ENCODE measurements around the gene TLR5. TPM values are rescaled to one million over a fixed set of nuclear protein-coding genes. Genes with fewer than 3 reads are reported as not detected.

TLR5 gene, protein sequence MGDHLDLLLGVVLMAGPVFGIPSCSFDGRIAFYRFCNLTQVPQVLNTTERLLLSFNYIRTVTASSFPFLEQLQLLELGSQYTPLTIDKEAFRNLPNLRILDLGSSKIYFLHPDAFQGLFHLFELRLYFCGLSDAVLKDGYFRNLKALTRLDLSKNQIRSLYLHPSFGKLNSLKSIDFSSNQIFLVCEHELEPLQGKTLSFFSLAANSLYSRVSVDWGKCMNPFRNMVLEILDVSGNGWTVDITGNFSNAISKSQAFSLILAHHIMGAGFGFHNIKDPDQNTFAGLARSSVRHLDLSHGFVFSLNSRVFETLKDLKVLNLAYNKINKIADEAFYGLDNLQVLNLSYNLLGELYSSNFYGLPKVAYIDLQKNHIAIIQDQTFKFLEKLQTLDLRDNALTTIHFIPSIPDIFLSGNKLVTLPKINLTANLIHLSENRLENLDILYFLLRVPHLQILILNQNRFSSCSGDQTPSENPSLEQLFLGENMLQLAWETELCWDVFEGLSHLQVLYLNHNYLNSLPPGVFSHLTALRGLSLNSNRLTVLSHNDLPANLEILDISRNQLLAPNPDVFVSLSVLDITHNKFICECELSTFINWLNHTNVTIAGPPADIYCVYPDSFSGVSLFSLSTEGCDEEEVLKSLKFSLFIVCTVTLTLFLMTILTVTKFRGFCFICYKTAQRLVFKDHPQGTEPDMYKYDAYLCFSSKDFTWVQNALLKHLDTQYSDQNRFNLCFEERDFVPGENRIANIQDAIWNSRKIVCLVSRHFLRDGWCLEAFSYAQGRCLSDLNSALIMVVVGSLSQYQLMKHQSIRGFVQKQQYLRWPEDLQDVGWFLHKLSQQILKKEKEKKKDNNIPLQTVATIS
- 10 to 100 TPM in 5 of 6 donors, 1 to 10 TPM in 1; 4.1 to 30.4 (median 14.8) TPM for total RNA-seq

DNA sequence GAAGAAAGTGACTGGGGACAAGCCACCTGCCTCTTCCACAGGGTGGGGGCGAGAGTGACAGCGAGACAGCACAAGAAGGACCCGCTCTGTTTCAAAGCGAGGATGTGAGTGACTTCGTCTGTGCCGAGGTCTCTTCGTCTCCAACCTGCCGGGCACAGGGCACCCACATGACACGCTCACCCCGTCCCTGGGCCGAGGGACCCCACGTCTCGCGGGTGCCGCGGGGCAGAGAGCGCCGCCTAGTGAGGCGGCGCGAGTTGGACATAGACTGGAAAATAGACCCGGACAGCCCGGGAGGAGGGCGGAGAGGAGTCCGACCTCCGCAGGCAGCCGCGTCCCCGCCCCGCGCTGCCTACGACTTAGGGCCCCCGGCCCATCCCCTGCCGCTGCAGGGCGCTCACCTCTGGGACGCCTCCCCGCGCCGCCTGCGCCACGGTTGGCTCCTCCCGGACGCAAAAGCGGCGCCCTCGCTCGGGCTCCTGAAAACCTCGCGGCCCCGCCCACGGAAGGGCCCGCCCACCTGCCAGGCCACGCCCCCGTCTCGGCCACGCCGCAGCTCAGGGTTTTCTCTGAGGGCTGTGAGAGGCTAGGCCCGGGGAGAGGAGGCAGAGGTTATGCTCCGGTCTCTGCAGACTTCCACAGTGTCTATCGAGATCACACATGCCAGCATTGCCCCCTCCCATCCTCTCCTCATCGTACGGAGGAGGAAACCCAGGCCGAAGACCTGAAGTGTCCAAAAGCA lies at the start of gene TLR5:
TSS of gene TLR5 (minus strand) at position 454 of the 742 bp plus-strand sequence. CDS start 30,217 bp downstream, outside the sequence.
- Histone ChIP-seq H3K9me3 (no peaks in the 10 kb centered on the region), H3K4me3 (peak within 1 kb of the TSS; percentile 40 to 65 (median 54)), H3K36me3 (no peaks in the 10 kb centered on the region), H3K27ac (peak within 1 kb of the TSS; percentile 63 to 86 (median 75)), H3K4me1 (peaks cover 18 to 34% (median 29%) of the 10 kb centered on the region in 4 donors), H3K27me3 (no peaks in the 10 kb centered on the region)
- ATAC-seq (ENCODE audit: low FRiP score in 2 of 2) (peak; percentile 94 to 97), DNase-seq (peak; percentile 94 to 99)
- WGBS, 2 donors: 5 to 10% methylated on average over 13 to 52 of the region's 63 CpGs
- peak in 1 of 2 donors; percentile 59 for TF ChIP-seq POLR2AphosphoS5 (IDR thresholded peaks at IDR 0.05)
- TF ChIP-seq, protein P1, sequence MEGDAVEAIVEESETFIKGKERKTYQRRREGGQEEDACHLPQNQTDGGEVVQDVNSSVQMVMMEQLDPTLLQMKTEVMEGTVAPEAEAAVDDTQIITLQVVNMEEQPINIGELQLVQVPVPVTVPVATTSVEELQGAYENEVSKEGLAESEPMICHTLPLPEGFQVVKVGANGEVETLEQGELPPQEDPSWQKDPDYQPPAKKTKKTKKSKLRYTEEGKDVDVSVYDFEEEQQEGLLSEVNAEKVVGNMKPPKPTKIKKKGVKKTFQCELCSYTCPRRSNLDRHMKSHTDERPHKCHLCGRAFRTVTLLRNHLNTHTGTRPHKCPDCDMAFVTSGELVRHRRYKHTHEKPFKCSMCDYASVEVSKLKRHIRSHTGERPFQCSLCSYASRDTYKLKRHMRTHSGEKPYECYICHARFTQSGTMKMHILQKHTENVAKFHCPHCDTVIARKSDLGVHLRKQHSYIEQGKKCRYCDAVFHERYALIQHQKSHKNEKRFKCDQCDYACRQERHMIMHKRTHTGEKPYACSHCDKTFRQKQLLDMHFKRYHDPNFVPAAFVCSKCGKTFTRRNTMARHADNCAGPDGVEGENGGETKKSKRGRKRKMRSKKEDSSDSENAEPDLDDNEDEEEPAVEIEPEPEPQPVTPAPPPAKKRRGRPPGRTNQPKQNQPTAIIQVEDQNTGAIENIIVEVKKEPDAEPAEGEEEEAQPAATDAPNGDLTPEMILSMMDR (IDR thresholded peaks at IDR 0.05): peak; percentile 63 to 77 (median 70)
- TF ChIP-seq EP300 (IDR thresholded peaks at IDR 0.05): no peak
- peak in 2 of 4 donors; percentile 46 to 82 for TF ChIP-seq POLR2A (IDR thresholded peaks at IDR 0.05)

DNA sequence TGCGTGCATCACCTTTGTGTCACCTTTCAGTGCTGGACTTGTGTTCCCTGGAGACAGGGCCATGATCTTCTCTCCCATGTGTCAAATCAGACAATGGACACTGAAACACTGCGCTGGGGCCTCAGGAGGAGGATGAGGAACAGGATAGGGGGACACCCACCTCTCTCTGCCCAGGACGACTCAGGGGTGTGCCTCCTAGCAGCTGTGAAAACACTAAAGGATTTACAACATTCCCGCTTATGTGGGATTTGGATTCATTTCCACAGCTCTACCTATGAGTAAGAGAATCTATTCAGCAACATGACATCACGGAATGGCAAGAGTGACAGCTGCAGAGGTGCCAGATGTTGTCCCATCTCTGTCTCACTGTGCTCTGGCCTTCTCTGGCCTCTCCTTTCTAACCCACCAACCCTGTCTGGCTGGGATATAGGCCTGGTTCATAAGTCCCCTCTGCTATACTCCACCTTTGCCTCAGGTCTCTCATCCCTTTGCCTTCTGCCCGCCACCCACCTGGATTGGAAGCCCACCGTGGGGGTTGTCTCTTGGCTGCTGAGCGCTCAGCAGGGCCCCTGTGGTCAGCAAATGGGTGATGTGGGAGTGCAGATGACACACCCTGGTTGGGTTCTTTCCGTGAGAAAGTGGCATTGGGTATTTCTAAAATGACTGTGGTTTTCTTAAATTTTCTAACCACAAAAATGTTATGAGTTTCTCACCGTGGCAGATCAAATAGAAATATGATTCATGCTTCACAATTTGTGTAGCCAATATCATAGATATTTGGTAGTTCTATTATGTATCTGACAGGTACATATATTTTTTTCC lies 47.1 kb upstream of the TLR5 start:
- Histone ChIP-seq H3K27me3 (no peaks in the 10 kb centered on the region), H3K36me3 (no peaks in the 10 kb centered on the region), H3K9me3 (no peaks in the 10 kb centered on the region), H3K4me3 (no peak overlapping the region), H3K27ac (no peak overlapping the region), H3K4me1 (no peaks in the 10 kb centered on the region)
- WGBS, 2 donors: 68 to 74% methylated on average over 10 of the region's 10 CpGs
- DNase-seq: peak in 1 of 2 donors; percentile 18
- ATAC-seq (ENCODE audit: low FRiP score in 2 of 2): no peak
- no peak for TF ChIP-seq POLR2A (IDR thresholded peaks at IDR 0.05)
- no peak for TF ChIP-seq EP300 (IDR thresholded peaks at IDR 0.05)
- TF ChIP-seq POLR2AphosphoS5 (IDR thresholded peaks at IDR 0.05): no peak
- TF ChIP-seq, protein P1 (IDR thresholded peaks at IDR 0.05): no peak

DNA sequence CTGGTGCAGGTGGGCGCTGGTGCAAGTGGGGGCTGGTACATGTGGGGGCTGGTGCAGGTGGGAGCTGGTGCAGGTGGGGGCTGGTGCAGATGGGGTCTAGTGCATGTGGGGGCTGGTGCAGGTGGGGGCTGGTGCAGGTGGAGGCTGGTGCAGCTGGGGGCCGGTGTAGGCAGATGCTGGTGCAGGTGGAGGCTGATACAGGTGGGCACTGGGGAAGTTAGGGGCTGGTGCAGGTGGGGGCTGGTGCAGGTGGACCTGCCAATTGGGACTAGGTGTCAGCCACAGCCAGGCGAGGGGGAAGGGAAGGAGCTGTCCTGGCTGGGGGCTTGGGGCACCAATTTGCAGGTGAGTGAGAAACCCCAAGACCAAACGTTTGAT lies 46.5 kb upstream of the TLR5 start:
- Histone ChIP-seq H3K27ac (no peak overlapping the region), H3K9me3 (no peaks in the 10 kb centered on the region), H3K4me3 (no peak overlapping the region), H3K27me3 (no peaks in the 10 kb centered on the region), H3K36me3 (no peaks in the 10 kb centered on the region), H3K4me1 (no peaks in the 10 kb centered on the region)
- TF ChIP-seq EP300 (IDR thresholded peaks at IDR 0.05) (no peak), POLR2A (IDR thresholded peaks at IDR 0.05) (no peak), POLR2AphosphoS5 (IDR thresholded peaks at IDR 0.05) (no peak)
- TF ChIP-seq, protein P1 (IDR thresholded peaks at IDR 0.05): no peak
- WGBS, 2 donors: 63 to 66% methylated on average over 4 of the region's 4 CpGs
- DNase-seq: peak in 1 of 2 donors; percentile 19
- peak in 1 of 2 donors; percentile 30 for ATAC-seq (ENCODE audit: low FRiP score in 2 of 2)

Measured in upper lobe of left lung (tissue), 6 donors.